NT2/D1 (cell line): Measurements from ENCODE around the gene CFAP300.

ENCODE experiments used
- DNase-seq: peaks from one replicate; pipeline ENCODE4 v3.0.0-alpha.2; 2011; ENCODE audit warnings: low read depth, low spot score
- H3K27me3 ChIP-seq: 2 replicates; pipeline ENCODE4 v1.6.0; 2011; ENCODE audit warnings: mild to moderate bottlenecking; ENCODE audit not compliant: insufficient read length, insufficient read depth
- H3K36me3 ChIP-seq: 2 replicates; pipeline ENCODE4 v1.6.1; 2011; ENCODE audit warnings: mild to moderate bottlenecking, low read length, mixed read lengths; ENCODE audit not compliant: insufficient read depth, insufficient read length
- H3K4me1 ChIP-seq: 2 replicates; pipeline ENCODE4 v1.5.1; 2011; ENCODE audit not compliant: insufficient read depth, insufficient read length
- H3K4me3 ChIP-seq: 2 replicates; pipeline ENCODE4 v1.5.1; 2011; ENCODE audit warnings: low read depth; ENCODE audit not compliant: insufficient read length
- H3K9ac ChIP-seq: 2 replicates; pipeline ENCODE4 v1.6.0; 2011; ENCODE audit warnings: low read depth; ENCODE audit not compliant: insufficient read length
- H3K9me3 ChIP-seq: 2 replicates; pipeline ENCODE4 v1.5.1; 2011; ENCODE audit warnings: mild to moderate bottlenecking, low read length; ENCODE audit not compliant: insufficient read depth
- SUZ12 ChIP-seq: IDR thresholded peaks from 2 replicates; pipeline ENCODE4 v1.6.1; 2011; ENCODE audit not compliant: insufficient read length, insufficient read depth; ENCODE audit errors: extremely low read depth
- YY1 ChIP-seq: IDR thresholded peaks from 2 replicates; pipeline ENCODE4 v1.6.1; 2011; ENCODE audit not compliant: insufficient read length, insufficient read depth
- ZNF274 ChIP-seq: IDR thresholded peaks from 2 replicates; pipeline ENCODE4 v1.6.1; 2011; ENCODE audit warnings: mild to moderate bottlenecking, low read depth, low read length

CFAP300 gene

DNA sequence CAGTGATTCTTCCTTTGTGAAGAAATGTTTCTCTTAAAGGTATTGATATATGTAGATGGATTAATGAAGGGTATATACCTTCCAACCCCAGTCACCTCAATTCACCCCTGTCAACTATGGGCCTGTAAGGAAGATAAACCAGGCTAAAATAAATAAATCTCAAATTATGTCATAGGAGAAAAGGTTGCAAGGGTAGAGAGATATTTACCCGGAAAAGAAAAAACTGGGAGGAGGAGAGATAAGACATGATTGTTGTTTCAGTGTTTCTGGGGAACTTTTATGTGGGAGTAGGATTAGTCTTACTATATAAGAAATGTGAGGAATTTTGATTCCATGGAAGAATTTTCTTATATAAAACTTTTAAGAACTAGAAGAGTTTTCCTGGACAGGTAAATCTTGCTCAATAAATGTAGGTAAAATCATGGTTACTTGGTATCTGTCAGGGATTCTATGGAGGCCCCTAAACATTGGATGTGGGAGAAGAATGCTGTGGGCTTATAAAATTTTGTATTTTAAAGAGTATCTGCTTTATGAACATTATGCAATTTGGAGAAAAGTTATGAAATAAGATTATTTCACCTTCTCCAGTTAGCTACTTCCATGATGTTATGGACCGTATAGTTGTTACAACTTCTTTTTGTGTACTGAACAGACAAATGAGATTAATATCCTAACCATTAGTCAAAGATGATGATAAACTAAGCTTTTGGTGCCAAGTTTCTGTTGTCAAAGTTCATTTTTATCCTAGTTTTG lies 69.4 kb downstream of the CFAP300 start:
- TF ChIP-seq YY1 (no peak), SUZ12 (no peak), ZNF274 (no peak)
- Histone ChIP-seq H3K9me3 (no peaks in the 10 kb centered on the region), H3K9ac (no peak overlapping the region), H3K27me3 (no peaks in the 10 kb centered on the region), H3K36me3 (peaks cover 11% of the 10 kb centered on the region), H3K4me3 (no peak overlapping the region), H3K4me1 (no peaks in the 10 kb centered on the region)
- no peak for DNase-seq

DNA sequence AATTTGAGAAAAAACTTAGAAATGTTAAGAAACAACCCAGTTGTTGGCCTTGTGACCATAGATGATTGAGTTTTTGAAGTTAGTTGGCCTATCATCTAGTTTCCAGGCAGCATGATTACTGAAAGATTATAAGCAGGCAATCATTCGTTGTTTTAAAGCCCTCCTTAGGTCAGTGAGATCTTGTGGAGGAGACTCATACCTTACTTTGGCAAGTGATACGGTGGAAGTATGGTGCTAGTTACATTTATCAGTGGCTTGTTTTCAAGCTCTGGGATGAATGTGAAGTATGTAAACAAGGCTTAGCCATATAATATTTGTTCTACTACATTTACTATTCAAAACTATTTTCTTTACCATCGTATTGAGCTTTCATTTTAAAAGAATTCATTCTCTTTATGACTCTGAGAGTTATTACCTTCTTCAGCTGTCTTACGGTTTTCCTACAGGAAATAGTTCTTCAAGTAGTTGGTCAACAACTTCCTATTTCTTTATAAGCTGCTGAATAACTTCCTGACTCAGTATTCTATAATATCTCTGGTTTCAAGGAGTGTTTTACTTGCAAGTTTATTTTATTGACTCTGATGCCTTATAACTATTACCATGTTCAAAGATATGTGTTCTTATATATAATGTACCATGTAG lies 70.4 kb downstream of the CFAP300 start:
- H3K27me3 ChIP-seq, result no peaks in the 10 kb centered on the region
- H3K9ac ChIP-seq, result no peak overlapping the region
- no peak overlapping the region for H3K4me3 ChIP-seq
- TF ChIP-seq SUZ12, result no peak
- no peak for TF ChIP-seq ZNF274
- TF ChIP-seq YY1, result no peak
- peaks cover 11% of the 10 kb centered on the region for H3K36me3 ChIP-seq
- no peaks in the 10 kb centered on the region for H3K9me3 ChIP-seq
- no peak for DNase-seq
- no peaks in the 10 kb centered on the region for H3K4me1 ChIP-seq

DNA sequence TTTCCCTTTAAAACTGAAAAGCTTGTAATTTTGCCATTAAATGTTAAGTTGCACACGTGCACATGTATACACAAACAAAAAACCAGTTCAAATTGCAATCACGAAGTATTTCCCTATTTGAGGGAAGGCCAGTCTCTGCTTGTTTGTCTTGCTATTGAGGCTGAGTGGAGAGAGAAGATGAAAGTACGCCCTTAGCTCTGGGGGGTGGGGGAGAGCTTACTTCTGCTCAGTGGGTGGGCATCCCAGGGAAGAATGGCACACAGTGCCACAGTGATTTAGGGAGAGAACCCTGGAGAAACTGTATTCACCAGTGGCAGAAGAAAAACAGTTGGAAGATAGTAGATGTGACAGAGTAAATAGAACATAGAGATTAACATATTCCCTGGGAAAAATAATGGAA lies 71.7 kb downstream of the CFAP300 start:
- no peaks in the 10 kb centered on the region for H3K27me3 ChIP-seq
- no peak overlapping the region for H3K4me3 ChIP-seq
- H3K9me3 ChIP-seq, result no peaks in the 10 kb centered on the region
- no peak for TF ChIP-seq ZNF274
- TF ChIP-seq SUZ12, result no peak
- no peak for TF ChIP-seq YY1
- peaks cover 15% of the 10 kb centered on the region for H3K36me3 ChIP-seq
- no peak for DNase-seq
- no peaks in the 10 kb centered on the region for H3K4me1 ChIP-seq
- no peak overlapping the region for H3K9ac ChIP-seq

DNA sequence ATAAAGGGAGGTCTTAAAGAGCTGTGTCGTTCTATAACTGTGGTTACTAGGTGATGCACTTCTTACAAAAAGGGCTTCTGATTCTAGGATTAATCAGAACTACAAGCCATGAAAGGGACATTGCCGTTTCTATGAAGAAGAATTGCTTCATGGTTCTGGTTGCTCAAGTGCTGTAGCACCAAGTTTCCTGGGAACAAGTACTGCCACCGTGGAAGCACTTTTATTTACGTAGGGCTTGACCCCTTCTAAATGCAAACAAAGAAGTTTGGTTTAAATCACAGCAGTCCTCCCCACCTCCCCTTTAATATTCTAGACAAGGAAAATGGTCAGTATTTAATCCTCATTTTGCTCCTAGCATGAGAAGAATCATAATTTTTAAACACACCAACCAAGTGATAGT lies 72.8 kb downstream of the CFAP300 start:
- no peaks in the 10 kb centered on the region for H3K27me3 ChIP-seq
- H3K36me3 ChIP-seq, result peaks cover 15% of the 10 kb centered on the region
- peaks cover 4% of the 10 kb centered on the region; the same call in 1 of the 2 replicates for H3K9me3 ChIP-seq
- TF ChIP-seq SUZ12 (no peak), ZNF274 (no peak), YY1 (no peak)
- H3K9ac ChIP-seq, result no peak overlapping the region
- H3K4me1 ChIP-seq, result no peaks in the 10 kb centered on the region
- H3K4me3 ChIP-seq, result no peak overlapping the region
- DNase-seq, result no peak

DNA sequence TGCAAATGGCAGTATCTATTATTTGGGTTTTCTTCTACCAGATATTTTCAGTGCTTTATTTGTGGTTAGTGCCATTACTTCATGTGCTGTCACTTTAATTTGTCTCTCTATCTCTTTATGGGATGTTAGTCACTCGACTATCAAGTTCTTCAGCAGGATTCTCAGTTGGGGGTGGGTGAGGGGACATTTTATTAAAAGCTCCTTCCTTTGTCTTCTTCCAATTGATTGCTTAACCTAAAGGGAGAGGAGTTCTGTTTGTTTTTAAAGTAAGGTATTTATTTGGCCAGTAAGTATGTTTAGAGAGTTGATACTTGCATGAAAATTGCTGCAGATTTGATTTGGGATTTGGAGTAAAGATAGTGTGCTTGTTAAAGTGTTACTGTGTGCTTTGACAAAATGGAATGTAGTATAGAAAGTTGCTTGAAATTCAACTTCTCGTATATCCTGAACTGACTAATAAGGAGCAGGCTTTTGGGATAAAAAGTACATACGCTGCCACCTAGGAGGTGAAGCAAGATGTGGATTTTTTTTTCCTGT lies 73.3 kb downstream of the CFAP300 start:
- Histone ChIP-seq H3K9ac (no peak overlapping the region), H3K4me3 (no peak overlapping the region), H3K27me3 (no peaks in the 10 kb centered on the region), H3K9me3 (peaks cover 5% of the 10 kb centered on the region; the same call in 1 of the 2 replicates), H3K4me1 (no peaks in the 10 kb centered on the region), H3K36me3 (peaks cover 15% of the 10 kb centered on the region)
- DNase-seq, result no peak
- TF ChIP-seq YY1, result no peak
- no peak for TF ChIP-seq ZNF274
- no peak for TF ChIP-seq SUZ12

DNA sequence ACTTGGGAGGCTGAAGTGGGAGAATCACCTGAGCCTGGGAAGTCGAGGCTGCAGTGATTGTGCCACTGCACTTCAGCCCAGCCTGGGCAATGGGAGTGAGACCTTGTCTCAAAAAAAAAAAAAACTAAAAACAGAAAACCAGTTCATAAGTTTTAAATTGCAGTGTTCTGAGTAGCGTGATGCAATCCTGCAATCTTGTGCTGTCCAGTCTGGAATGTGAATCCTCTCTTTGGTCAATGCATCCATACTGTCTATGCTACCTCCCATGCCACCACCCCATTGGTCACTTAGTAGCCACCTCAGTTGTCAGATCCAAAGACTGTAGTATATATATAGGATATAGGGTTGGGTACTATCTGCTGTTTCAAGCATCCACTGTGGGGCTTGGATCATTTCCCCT lies 74.1 kb downstream of the CFAP300 start:
- Histone ChIP-seq H3K36me3 (peaks cover 16% of the 10 kb centered on the region), H3K9me3 (peaks cover 12% of the 10 kb centered on the region; the same call in 1 of the 2 replicates), H3K9ac (no peak overlapping the region), H3K4me3 (no peak overlapping the region), H3K4me1 (no peaks in the 10 kb centered on the region), H3K27me3 (no peaks in the 10 kb centered on the region)
- TF ChIP-seq ZNF274 (no peak), YY1 (no peak), SUZ12 (no peak)
- no peak for DNase-seq
